OCI-LY7 (cell line): ENCODE measurements around the gene F2R.

Experiments
- CTCF ChIP-seq: fragments of 200-600 bp; sonication (generic); conservative IDR thresholded peaks from 2 replicates; pipeline ENCODE4 v1.5.1; 2014; ENCODE audit warnings: mild to moderate bottlenecking, antibody characterized with exemption, low read length, moderate library complexity, mixed read lengths
- EZH2phosphoT487 ChIP-seq: fragments of 200-600 bp; sonication (generic); IDR thresholded peaks from 2 replicates; pipeline ENCODE4 v1.6.1; 2018; ENCODE audit warnings: low read depth, borderline replicate concordance, mild to moderate bottlenecking, mixed run types, antibody characterized with exemption, low read length, moderate library complexity, mixed read lengths

GRCh38 chr5:76677849-76678472 lies 38.0 kb upstream of the F2R start:
- TF ChIP-seq CTCF, result no peak
- TF ChIP-seq EZH2phosphoT487, result no peak
